ENCODE data around the gene COG5.

DNA sequence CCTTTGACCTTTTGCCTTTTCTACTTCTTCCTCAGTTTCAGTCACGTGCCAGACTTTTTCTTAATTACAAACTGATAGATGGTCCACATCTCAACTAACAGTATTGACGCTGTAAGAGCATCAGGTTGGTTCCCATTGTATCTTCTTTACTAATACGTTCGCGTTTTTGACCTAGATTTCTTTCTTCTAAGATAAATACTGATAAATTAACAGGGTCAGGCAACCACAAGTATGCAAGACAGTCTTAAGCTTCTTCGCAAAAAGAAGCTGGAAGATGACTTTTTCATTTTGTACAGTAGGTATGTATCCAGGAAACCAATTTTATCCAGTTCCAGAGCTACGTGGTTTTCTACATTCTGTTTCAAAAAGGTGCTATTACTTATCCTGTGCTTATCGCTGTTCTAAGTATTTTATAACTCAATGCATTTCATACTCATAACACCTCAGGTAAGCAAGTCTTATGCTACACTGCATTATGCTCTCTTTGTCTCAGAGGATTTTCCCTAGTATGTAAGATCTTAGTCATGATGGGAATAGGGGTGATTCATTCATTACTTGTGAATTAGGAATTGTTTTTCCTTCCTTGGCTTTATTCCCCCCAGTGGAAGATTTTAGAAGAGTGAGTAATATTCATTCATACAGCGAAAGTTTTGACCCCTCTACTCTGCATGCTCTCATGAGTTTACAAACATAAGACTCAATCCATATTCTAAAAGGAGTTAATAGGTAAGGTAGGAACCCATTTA, 1.0 kb upstream of the COG5 start:
- TF ChIP-seq EZH2 (IDR thresholded peaks at IDR 0.05; ENCODE audit: low read depth, unreplicated experiment) (no peak), EZH2phosphoT487 (IDR thresholded peaks at IDR 0.05; ENCODE audit: unreplicated experiment) (no peak), POLR2AphosphoS5 (IDR thresholded peaks at IDR 0.05; ENCODE audit: low read depth) (no peak), CREB1 (CRISPR knock-in tag; IDR thresholded peaks at IDR 0.05; ENCODE audit: low read depth) (no peak), JUNB (IDR thresholded peaks at IDR 0.05; ENCODE audit: unreplicated experiment) (no peak)
- TF ChIP-seq, protein P1, sequence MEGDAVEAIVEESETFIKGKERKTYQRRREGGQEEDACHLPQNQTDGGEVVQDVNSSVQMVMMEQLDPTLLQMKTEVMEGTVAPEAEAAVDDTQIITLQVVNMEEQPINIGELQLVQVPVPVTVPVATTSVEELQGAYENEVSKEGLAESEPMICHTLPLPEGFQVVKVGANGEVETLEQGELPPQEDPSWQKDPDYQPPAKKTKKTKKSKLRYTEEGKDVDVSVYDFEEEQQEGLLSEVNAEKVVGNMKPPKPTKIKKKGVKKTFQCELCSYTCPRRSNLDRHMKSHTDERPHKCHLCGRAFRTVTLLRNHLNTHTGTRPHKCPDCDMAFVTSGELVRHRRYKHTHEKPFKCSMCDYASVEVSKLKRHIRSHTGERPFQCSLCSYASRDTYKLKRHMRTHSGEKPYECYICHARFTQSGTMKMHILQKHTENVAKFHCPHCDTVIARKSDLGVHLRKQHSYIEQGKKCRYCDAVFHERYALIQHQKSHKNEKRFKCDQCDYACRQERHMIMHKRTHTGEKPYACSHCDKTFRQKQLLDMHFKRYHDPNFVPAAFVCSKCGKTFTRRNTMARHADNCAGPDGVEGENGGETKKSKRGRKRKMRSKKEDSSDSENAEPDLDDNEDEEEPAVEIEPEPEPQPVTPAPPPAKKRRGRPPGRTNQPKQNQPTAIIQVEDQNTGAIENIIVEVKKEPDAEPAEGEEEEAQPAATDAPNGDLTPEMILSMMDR (conservative IDR thresholded peaks at IDR 0.05; ENCODE audit: low read depth in 2 of 2) = no peak
- TF ChIP-seq, protein P2, sequence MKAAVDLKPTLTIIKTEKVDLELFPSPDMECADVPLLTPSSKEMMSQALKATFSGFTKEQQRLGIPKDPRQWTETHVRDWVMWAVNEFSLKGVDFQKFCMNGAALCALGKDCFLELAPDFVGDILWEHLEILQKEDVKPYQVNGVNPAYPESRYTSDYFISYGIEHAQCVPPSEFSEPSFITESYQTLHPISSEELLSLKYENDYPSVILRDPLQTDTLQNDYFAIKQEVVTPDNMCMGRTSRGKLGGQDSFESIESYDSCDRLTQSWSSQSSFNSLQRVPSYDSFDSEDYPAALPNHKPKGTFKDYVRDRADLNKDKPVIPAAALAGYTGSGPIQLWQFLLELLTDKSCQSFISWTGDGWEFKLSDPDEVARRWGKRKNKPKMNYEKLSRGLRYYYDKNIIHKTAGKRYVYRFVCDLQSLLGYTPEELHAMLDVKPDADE (IDR thresholded peaks at IDR 0.05) = no peak
- TF ChIP-seq, protein P3, sequence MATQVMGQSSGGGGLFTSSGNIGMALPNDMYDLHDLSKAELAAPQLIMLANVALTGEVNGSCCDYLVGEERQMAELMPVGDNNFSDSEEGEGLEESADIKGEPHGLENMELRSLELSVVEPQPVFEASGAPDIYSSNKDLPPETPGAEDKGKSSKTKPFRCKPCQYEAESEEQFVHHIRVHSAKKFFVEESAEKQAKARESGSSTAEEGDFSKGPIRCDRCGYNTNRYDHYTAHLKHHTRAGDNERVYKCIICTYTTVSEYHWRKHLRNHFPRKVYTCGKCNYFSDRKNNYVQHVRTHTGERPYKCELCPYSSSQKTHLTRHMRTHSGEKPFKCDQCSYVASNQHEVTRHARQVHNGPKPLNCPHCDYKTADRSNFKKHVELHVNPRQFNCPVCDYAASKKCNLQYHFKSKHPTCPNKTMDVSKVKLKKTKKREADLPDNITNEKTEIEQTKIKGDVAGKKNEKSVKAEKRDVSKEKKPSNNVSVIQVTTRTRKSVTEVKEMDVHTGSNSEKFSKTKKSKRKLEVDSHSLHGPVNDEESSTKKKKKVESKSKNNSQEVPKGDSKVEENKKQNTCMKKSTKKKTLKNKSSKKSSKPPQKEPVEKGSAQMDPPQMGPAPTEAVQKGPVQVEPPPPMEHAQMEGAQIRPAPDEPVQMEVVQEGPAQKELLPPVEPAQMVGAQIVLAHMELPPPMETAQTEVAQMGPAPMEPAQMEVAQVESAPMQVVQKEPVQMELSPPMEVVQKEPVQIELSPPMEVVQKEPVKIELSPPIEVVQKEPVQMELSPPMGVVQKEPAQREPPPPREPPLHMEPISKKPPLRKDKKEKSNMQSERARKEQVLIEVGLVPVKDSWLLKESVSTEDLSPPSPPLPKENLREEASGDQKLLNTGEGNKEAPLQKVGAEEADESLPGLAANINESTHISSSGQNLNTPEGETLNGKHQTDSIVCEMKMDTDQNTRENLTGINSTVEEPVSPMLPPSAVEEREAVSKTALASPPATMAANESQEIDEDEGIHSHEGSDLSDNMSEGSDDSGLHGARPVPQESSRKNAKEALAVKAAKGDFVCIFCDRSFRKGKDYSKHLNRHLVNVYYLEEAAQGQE (IDR thresholded peaks at IDR 0.05; ENCODE audit: unreplicated experiment) = no peak
